Activated CD8-positive, alpha-beta T cell treated with anti-CD3 and anti-CD28 coated beads for 36 hours (primary cell): ENCODE results near the gene BUB1B. TPM values are rescaled to one million over a fixed set of nuclear protein-coding genes. Genes with fewer than 3 reads are reported as not detected.
A peak's percentile ranks its signal among the peaks of the same experiment; 100 is the strongest.
"Not testable (repeated sequence)": the region's sequence is repeated elsewhere in the genome, so short reads cannot be mapped to it uniquely, and the experiment has no call there.

Source experiments
- ATAC-seq: fragments of 200-7000 bp; cut with Tn5 transposase; one replicate; pipeline ENCODE4 v1.10.0; 2021; ENCODE audit warnings: mild to moderate bottlenecking, moderate library complexity
- CTCF ChIA-PET: fragments of 350-600 bp; sonication (Branson Sonifier 250); formaldehyde crosslinking; loops from one replicate; lab custom pipeline; 2021; ENCODE audit warnings: antibody characterized with exemption; lab: Charles Lee
- POLR2A ChIA-PET: fragments of 350-600 bp; sonication (Branson Sonifier 250); formaldehyde crosslinking; loops from one replicate; lab custom pipeline; 2021; ENCODE audit warnings: antibody characterized with exemption; lab: Charles Lee
- DNase-seq: peaks from one replicate; pipeline ENCODE4 v3.0.0-alpha.2; 2020
- H3K27ac Mint-ChIP-seq: one replicate; pipeline ENCODE4 v1.8.0; 2021; ENCODE audit warnings: mild to moderate bottlenecking, mixed read lengths
- H3K27me3 Mint-ChIP-seq: one replicate; pipeline ENCODE4 v1.8.0; 2021; ENCODE audit warnings: mixed read lengths
- H3K36me3 Mint-ChIP-seq: one replicate; pipeline ENCODE4 v1.8.0; 2021; ENCODE audit warnings: low read depth, mixed read lengths
- H3K4me1 Mint-ChIP-seq: one replicate; pipeline ENCODE4 v1.8.0; 2021; ENCODE audit warnings: low read depth, mixed read lengths
- H3K4me3 Mint-ChIP-seq: one replicate; pipeline ENCODE4 v1.8.0; 2021; ENCODE audit warnings: mild to moderate bottlenecking, moderate library complexity, mixed read lengths
- H3K9me3 Mint-ChIP-seq: one replicate; pipeline ENCODE4 v1.8.0; 2021; ENCODE audit warnings: mixed read lengths
- CTCF ChIP-seq: fragments of 200-600 bp; IDR thresholded peaks from one replicate; pipeline ENCODE4 v1.8.0; 2022; ENCODE audit warnings: antibody characterized with exemption, mild to moderate bottlenecking
- intact Hi-C: fragments of 100-400 bp; cut with micrococcal nuclease; formaldehyde crosslinking; loops from one replicate; pipeline ENCODE4 v1.10.0; 2022
- total RNA-seq, 2 experiments: library from RNA; stranded (reverse); gene quantifications; one replicate each; pipeline ENCODE4 v1.2.3, GENCODE V29; 2021

The BUB1B gene
- 10 to 100 TPM; 79.6 to 82.5 TPM for total RNA-seq

- Mint-ChIP-seq H3K4me3 (no peak within 1 kb of the TSS), H3K9me3 (no peaks in the 10 kb centered on the region), H3K4me1 (peaks cover 4% of the 10 kb centered on the region), H3K27me3 (no peaks in the 10 kb centered on the region), H3K36me3 (peaks cover 18% of the 10 kb centered on the region), H3K27ac (no peak within 1 kb of the TSS)
- ATAC-seq (peak; percentile 96), DNase-seq (peak; percentile 97)
- ChIA-PET CTCF (interaction anchor here (0.9 to 4.6 kb wide), 13 partner anchors 12 to 126 kb away, joined by 3 to 26 read pairs (median 4); partner anchors contain the start of gene BMF), POLR2A (interaction anchor here (1.1 to 2.1 kb wide), 8 partner anchors 50 to 147 kb away, joined by 3 to 10 read pairs (median 5); partner anchors contain the start of gene PLCB2)
- no peak for TF ChIP-seq CTCF
- intact Hi-C loops, result loop anchor here (5.0 kb wide), 1 partner anchor 114 kb away; no protein-coding TSS in a partner anchor
These were observed at the start of gene BUB1B for GRCh38 chr15:40160689-40161688. Gene BUB1B (plus strand): TSS chr15:40161069. CDS start chr15:40161221, 152 bp downstream.

GRCh38 chr15:40111888-40112287, 49.0 kb upstream of the BUB1B start:
- H3K4me1 Mint-ChIP-seq, result peaks cover 36% of the 10 kb centered on the region
- CTCF ChIA-PET, result interaction anchor here (1.0 to 6.9 kb wide), 6 partner anchors 8 to 167 kb away, joined by 3 to 99 read pairs (median 3); no protein-coding TSS in a partner anchor
- no peak for TF ChIP-seq CTCF
- H3K9me3 Mint-ChIP-seq, result no peaks in the 10 kb centered on the region
- DNase-seq (no peak), ATAC-seq (no peak)
- H3K27me3 Mint-ChIP-seq, result peaks cover 10% of the 10 kb centered on the region
- no peaks in the 10 kb centered on the region for H3K36me3 Mint-ChIP-seq
- H3K27ac Mint-ChIP-seq, result no peak overlapping the region
- H3K4me3 Mint-ChIP-seq, result no peak overlapping the region
- intact Hi-C loops, result no loop called here
- POLR2A ChIA-PET, result interaction anchor here (2.9 kb wide), 1 partner anchor 13 kb away, joined by 13 read pairs; no protein-coding TSS in a partner anchor

DNA sequence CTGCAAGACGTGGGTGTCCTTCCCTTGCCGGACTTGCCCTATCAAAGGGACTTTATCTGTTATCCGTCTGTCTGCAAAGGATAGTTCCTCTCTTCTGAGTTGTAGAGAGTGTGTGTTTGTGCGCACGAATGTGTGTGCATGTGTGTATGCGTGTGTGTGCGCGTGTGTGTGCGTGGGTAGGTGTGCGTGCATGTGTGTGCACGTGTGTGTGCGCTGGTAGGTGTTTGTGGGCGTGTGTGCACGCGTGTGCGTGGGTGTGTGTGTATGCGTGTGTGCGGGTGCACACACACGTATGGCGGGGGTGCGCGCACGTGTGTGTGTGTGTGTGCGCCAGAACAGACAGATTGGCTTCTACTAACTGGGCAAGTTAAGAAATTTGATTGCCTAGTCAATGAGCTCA, 48.1 kb upstream of the BUB1B start:
- CTCF ChIA-PET, result interaction anchor here (1.0 to 6.9 kb wide), 6 partner anchors 9 to 197 kb away, joined by 3 to 99 read pairs (median 3); no protein-coding TSS in a partner anchor
- POLR2A ChIA-PET, result interaction anchor here (1.0 to 2.9 kb wide), 3 partner anchors 14 to 49 kb away, joined by 3 to 13 read pairs (median 4); no protein-coding TSS in a partner anchor
- DNase-seq, result no peak
- H3K9me3 Mint-ChIP-seq, result no peaks in the 10 kb centered on the region
- no peak for ATAC-seq
- H3K4me3 Mint-ChIP-seq, result no peak overlapping the region
- intact Hi-C loops, result no loop called here
- no peak for TF ChIP-seq CTCF
- no peak overlapping the region for H3K27ac Mint-ChIP-seq
- H3K36me3 Mint-ChIP-seq, result no peaks in the 10 kb centered on the region
- peaks cover 9% of the 10 kb centered on the region for H3K27me3 Mint-ChIP-seq
- H3K4me1 Mint-ChIP-seq, result peaks cover 27% of the 10 kb centered on the region

DNA sequence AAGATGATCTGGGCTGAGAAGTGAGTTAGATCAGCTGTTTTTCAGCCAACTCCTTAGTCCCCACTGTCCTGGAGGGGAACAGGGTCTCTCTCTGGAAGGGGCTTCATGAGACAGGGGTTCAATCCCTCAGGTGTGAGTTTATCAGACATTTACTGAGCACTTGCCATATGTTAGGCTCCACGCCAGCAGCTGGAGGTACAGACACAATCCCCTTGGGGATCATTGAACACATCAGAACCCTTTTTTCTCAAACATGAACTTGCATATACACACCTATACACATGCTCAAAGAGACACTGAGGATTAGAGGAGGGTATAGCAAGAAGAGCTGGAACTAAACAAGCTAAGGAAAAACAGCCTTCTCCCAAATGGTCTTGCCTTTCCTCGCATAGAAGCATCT, 46.7 kb upstream of the BUB1B start:
- CTCF ChIA-PET, result interaction anchor here (0.9 to 6.9 kb wide), 9 partner anchors 9 to 169 kb away, joined by 3 to 99 read pairs (median 4); partner anchors contain the start of gene ANKRD63
- H3K4me3 Mint-ChIP-seq, result no peak overlapping the region
- ATAC-seq (no peak), DNase-seq (no peak)
- TF ChIP-seq CTCF, result no peak
- H3K9me3 Mint-ChIP-seq, result no peaks in the 10 kb centered on the region
- H3K27me3 Mint-ChIP-seq, result peaks cover 9% of the 10 kb centered on the region
- no peak overlapping the region for H3K27ac Mint-ChIP-seq
- H3K4me1 Mint-ChIP-seq, result peaks cover 16% of the 10 kb centered on the region
- intact Hi-C loops, result no loop called here
- H3K36me3 Mint-ChIP-seq, result no peaks in the 10 kb centered on the region
- POLR2A ChIA-PET, result interaction anchor here (1.3 to 2.9 kb wide), 3 partner anchors 11 to 48 kb away, joined by 3 to 13 read pairs (median 4); no protein-coding TSS in a partner anchor

DNA sequence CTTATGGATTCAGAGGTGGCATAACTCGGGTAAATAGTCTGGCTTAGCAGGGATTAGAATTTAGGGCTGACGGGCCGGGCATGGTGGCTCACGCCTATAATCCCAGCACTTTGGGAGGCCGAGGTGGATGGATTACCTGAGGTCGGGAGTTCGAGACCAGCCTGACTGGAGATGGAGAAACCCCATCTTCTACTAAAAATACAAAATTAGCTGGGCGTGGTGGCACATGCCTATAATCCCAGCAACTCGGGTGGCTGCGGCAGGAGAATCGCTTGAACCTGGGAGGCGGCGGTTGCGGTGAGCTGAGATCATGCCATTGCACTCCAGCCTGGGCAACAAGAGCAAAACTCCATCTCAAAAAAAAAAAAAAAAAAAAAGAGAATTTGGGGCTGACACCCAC, 45.8 kb upstream of the BUB1B start:
- ATAC-seq, H3K4me3 Mint-ChIP-seq, H3K9me3 Mint-ChIP-seq, H3K27ac Mint-ChIP-seq, DNase-seq, intact Hi-C loops, H3K27me3 Mint-ChIP-seq, H3K36me3 Mint-ChIP-seq: not testable (repeated sequence)
- POLR2A ChIA-PET, result interaction anchor here (0.9 to 2.9 kb wide), 4 partner anchors 9 to 71 kb away, joined by 3 to 13 read pairs (median 4); no protein-coding TSS in a partner anchor
- H3K4me1 Mint-ChIP-seq, result peaks cover 12% of the 10 kb centered on the region
- CTCF ChIA-PET, result interaction anchor here (0.6 to 6.9 kb wide), 6 partner anchors 11 to 266 kb away, joined by 3 to 99 read pairs (median 6); no protein-coding TSS in a partner anchor
